ENCODE measurements around the gene PDE3B. TPM values are rescaled to one million over a fixed set of nuclear protein-coding genes. Genes with fewer than 3 reads are reported as not detected.
A peak's percentile ranks its signal among the peaks of the same experiment; 100 is the strongest.

The PDE3B gene
- total RNA-seq, 3 donors from 2014 or later (not counting 1 experiment from before 2014, with no cell fraction given) = 18.2 to 42.3 (median 34.5) TPM

GRCh38 chr11:14611939-14612338, 31.7 kb upstream of the PDE3B start:
- peaks cover 0 to 5% of the 10 kb centered on the region in 2 donors for H3K4me1 Mint-ChIP-seq
- no peaks in the 10 kb centered on the region for H3K9me3 Mint-ChIP-seq
- peak overlapping the region in 1 of 2 donors; percentile 44 for H3K27ac Mint-ChIP-seq
- no peaks in the 10 kb centered on the region for H3K27me3 ChIP-seq (ENCODE audit: control insufficient read depth, insufficient read depth, low read length)
- no peak overlapping the region for H3K27ac ChIP-seq (ENCODE audit: low read length)
- no peak overlapping the region for H3K4me3 ChIP-seq (ENCODE audit: low read length)
- DNase-seq (no peak), ATAC-seq (no peak)
- H3K27me3 Mint-ChIP-seq (ENCODE audit: low read depth in 2 of 2) = no peaks in the 10 kb centered on the region
- no peak for TF ChIP-seq CTCF (IDR thresholded peaks at IDR 0.05)
- H3K4me3 Mint-ChIP-seq = no peak overlapping the region
- no peaks in the 10 kb centered on the region for H3K36me3 ChIP-seq (ENCODE audit: control insufficient read depth, insufficient read depth, low read length)
- no peaks in the 10 kb centered on the region for H3K4me1 ChIP-seq (ENCODE audit: control insufficient read depth, insufficient read depth, low read length)
- intact Hi-C loops (cut with micrococcal nuclease) = no loop called here
- no peaks in the 10 kb centered on the region for H3K9me3 ChIP-seq (ENCODE audit: control insufficient read depth, insufficient read depth, low read length)
- no peaks in the 10 kb centered on the region for H3K36me3 Mint-ChIP-seq

GRCh38 chr11:14612694-14613093, 30.9 kb upstream of the PDE3B start:
- Histone ChIP-seq H3K27ac (ENCODE audit: low read length) (no peak overlapping the region), H3K9me3 (ENCODE audit: control insufficient read depth, insufficient read depth, low read length) (no peaks in the 10 kb centered on the region), H3K36me3 (ENCODE audit: control insufficient read depth, insufficient read depth, low read length) (no peaks in the 10 kb centered on the region), H3K4me1 (ENCODE audit: control insufficient read depth, insufficient read depth, low read length) (no peaks in the 10 kb centered on the region), H3K27me3 (ENCODE audit: control insufficient read depth, insufficient read depth, low read length) (no peaks in the 10 kb centered on the region), H3K4me3 (ENCODE audit: low read length) (no peak overlapping the region)
- Mint-ChIP-seq H3K4me3 (no peak overlapping the region), H3K9me3 (no peaks in the 10 kb centered on the region), H3K27ac (no peak overlapping the region), H3K27me3 (ENCODE audit: low read depth in 2 of 2) (no peaks in the 10 kb centered on the region), H3K36me3 (no peaks in the 10 kb centered on the region), H3K4me1 (peaks cover 0 to 5% of the 10 kb centered on the region in 2 donors)
- ATAC-seq (no peak), DNase-seq (no peak)
- no peak for TF ChIP-seq CTCF (IDR thresholded peaks at IDR 0.05)
- intact Hi-C loops (cut with micrococcal nuclease) = no loop called here
- 95% methylated on average over 2 of the region's 2 CpGs for WGBS (ENCODE audit: insufficient coverage)

GRCh38 chr11:14614091-14614622, 29.4 kb upstream of the PDE3B start:
- ATAC-seq (no peak), DNase-seq (no peak)
- no peaks in the 10 kb centered on the region for H3K36me3 Mint-ChIP-seq
- WGBS (ENCODE audit: insufficient coverage) = 91% methylated on average over 2 of the region's 2 CpGs
- Histone ChIP-seq H3K36me3 (ENCODE audit: control insufficient read depth, insufficient read depth, low read length) (no peaks in the 10 kb centered on the region), H3K4me1 (ENCODE audit: control insufficient read depth, insufficient read depth, low read length) (no peaks in the 10 kb centered on the region), H3K4me3 (ENCODE audit: low read length) (no peak overlapping the region), H3K27me3 (ENCODE audit: control insufficient read depth, insufficient read depth, low read length) (no peaks in the 10 kb centered on the region), H3K27ac (ENCODE audit: low read length) (no peak overlapping the region), H3K9me3 (ENCODE audit: control insufficient read depth, insufficient read depth, low read length) (no peaks in the 10 kb centered on the region)
- intact Hi-C loops (cut with micrococcal nuclease) = no loop called here
- no peaks in the 10 kb centered on the region for H3K27me3 Mint-ChIP-seq (ENCODE audit: low read depth in 2 of 2)
- H3K4me1 Mint-ChIP-seq = peaks cover 0 to 10% of the 10 kb centered on the region in 2 donors
- H3K9me3 Mint-ChIP-seq = no peaks in the 10 kb centered on the region
- TF ChIP-seq CTCF (IDR thresholded peaks at IDR 0.05) = no peak
- H3K27ac Mint-ChIP-seq = no peak overlapping the region
- no peak overlapping the region for H3K4me3 Mint-ChIP-seq

Measured in natural killer cell (primary cell).